Ishikawa (cell line): ENCODE results near the gene S100A5.

Source experiments
- CEBPB ChIP-seq: IDR thresholded peaks from 2 replicates; pipeline ENCODE4 v1.6.1; 2012
- CREB1 ChIP-seq: IDR thresholded peaks from 2 replicates; pipeline ENCODE4 v1.6.1; 2012; ENCODE audit warnings: low read depth
- EGR1 ChIP-seq: IDR thresholded peaks from 2 replicates; pipeline ENCODE4 v1.6.1; 2012
- EP300 ChIP-seq: IDR thresholded peaks from 2 replicates; pipeline ENCODE4 v1.6.1; 2012; ENCODE audit warnings: borderline replicate concordance
- FOXM1 ChIP-seq: IDR thresholded peaks from 2 replicates; pipeline ENCODE4 v1.6.1; 2012; ENCODE audit warnings: low read depth, borderline replicate concordance
- NFIC ChIP-seq: IDR thresholded peaks from 2 replicates; pipeline ENCODE4 v1.6.1; 2012
- RAD21 ChIP-seq: IDR thresholded peaks from 2 replicates; pipeline ENCODE4 v1.6.1; 2012; ENCODE audit warnings: low read depth
- TAF1 ChIP-seq: IDR thresholded peaks from 2 replicates; pipeline ENCODE4 v1.6.1; 2012; ENCODE audit warnings: low read depth, mild to moderate bottlenecking
- TCF12 ChIP-seq: IDR thresholded peaks from 2 replicates; pipeline ENCODE4 v1.6.1; 2012; ENCODE audit warnings: low read depth
- TEAD4 ChIP-seq: IDR thresholded peaks from 2 replicates; pipeline ENCODE4 v1.6.1; 2012
- YY1 ChIP-seq: IDR thresholded peaks from 2 replicates; pipeline ENCODE4 v1.6.1; 2012; ENCODE audit warnings: low read depth
- ZBTB7A ChIP-seq: IDR thresholded peaks from 2 replicates; pipeline ENCODE4 v1.6.1; 2012; ENCODE audit warnings: low read depth
- TF ChIP-seq, protein P1 (sequence below): IDR thresholded peaks from 2 replicates; pipeline ENCODE4 v1.6.1; 2012; ENCODE audit warnings: low read depth, mild to moderate bottlenecking
- TF ChIP-seq, protein P2 (sequence below): IDR thresholded peaks from 2 replicates; pipeline ENCODE4 v1.6.1; 2012
- TF ChIP-seq, protein P3 (sequence below): IDR thresholded peaks from 2 replicates; pipeline ENCODE4 v1.6.1; 2012

The S100A5 gene

DNA sequence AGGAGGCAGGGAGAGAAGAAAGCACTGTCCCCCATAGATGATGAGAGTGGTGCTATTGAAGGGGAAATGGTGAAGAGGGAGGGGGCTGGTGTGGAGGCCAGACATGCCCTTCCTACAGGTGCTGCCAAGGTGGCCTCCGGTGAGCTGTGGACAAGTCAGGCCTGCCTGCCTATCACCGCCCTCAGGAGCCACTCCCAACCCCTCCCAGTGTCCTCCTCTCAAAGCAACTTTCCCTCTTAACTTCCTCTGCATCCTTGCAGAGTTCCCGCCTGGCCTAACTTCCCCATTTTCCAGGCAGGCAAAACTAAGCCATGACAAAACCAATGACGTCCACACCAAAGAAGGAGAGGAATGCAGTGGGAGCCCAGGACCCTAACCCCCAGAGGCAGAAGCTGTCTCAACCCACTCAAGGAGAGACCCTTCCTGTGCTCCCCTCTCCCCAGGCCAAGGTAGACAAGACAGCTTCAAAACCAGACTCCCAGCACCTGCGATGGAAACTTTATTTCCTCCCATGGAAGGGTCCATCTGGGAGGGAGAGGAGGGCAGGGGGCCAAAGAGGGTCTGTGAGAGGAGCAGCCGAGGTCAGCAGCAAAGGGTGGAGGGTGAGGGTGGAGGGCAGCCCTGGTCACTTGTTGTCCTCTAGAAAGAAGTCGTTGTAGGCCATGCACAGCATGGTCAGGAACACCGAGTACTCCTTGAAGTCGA, 3.9 kb downstream of the S100A5 start:
- TF ChIP-seq NFIC (no peak), EGR1 (no peak), RAD21 (no peak), TAF1 (no peak), CEBPB (no peak), CREB1 (no peak), EP300 (no peak)
- TF ChIP-seq, protein P1, sequence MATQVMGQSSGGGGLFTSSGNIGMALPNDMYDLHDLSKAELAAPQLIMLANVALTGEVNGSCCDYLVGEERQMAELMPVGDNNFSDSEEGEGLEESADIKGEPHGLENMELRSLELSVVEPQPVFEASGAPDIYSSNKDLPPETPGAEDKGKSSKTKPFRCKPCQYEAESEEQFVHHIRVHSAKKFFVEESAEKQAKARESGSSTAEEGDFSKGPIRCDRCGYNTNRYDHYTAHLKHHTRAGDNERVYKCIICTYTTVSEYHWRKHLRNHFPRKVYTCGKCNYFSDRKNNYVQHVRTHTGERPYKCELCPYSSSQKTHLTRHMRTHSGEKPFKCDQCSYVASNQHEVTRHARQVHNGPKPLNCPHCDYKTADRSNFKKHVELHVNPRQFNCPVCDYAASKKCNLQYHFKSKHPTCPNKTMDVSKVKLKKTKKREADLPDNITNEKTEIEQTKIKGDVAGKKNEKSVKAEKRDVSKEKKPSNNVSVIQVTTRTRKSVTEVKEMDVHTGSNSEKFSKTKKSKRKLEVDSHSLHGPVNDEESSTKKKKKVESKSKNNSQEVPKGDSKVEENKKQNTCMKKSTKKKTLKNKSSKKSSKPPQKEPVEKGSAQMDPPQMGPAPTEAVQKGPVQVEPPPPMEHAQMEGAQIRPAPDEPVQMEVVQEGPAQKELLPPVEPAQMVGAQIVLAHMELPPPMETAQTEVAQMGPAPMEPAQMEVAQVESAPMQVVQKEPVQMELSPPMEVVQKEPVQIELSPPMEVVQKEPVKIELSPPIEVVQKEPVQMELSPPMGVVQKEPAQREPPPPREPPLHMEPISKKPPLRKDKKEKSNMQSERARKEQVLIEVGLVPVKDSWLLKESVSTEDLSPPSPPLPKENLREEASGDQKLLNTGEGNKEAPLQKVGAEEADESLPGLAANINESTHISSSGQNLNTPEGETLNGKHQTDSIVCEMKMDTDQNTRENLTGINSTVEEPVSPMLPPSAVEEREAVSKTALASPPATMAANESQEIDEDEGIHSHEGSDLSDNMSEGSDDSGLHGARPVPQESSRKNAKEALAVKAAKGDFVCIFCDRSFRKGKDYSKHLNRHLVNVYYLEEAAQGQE = no peak
- TF ChIP-seq, protein P2, sequence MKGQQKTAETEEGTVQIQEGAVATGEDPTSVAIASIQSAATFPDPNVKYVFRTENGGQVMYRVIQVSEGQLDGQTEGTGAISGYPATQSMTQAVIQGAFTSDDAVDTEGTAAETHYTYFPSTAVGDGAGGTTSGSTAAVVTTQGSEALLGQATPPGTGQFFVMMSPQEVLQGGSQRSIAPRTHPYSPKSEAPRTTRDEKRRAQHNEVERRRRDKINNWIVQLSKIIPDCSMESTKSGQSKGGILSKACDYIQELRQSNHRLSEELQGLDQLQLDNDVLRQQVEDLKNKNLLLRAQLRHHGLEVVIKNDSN = no peak

DNA sequence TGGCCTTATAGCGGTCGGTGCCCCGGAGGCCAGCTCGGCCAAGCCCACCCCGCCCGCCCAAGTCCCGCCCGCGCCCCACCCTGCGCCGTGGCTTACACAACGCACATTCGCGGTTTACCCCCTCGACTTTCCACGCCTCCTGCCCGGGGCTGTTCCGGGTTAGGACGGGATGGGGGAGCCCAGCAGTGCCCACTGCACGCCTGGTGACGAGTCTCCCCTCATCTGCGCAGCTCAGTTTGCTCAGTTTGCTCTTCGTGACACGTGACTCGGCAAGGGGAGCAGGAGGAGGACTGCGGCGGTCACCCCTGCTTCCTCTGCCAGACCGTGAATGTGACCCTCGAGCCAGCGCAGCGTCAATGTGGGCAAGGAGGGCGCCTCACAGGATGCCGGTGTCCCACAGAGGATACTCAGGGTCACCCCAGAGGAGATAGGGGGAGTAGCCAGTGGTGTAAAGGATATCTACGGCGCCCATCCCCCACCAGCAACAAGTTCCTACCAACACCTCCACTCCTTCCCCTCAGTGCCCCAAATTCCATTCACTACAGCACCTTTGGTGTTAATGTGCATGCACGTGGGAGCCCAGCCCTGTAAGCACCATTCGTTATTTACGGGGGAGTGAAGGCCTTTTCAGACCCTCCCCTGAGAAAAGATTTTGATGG, 4.6 kb downstream of the S100A5 start:
- no peak for TF ChIP-seq EGR1
- peak; percentile 10; the same call in 1 of the 2 replicates for TF ChIP-seq YY1
- TF ChIP-seq, protein P3, sequence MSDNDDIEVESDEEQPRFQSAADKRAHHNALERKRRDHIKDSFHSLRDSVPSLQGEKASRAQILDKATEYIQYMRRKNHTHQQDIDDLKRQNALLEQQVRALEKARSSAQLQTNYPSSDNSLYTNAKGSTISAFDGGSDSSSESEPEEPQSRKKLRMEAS = peak; percentile 83
- TF ChIP-seq FOXM1 = no peak
- peak; percentile 70; the same call in 1 of the 2 replicates for TF ChIP-seq ZBTB7A
- TF ChIP-seq, protein P2 = peak; percentile 92
- TF ChIP-seq, protein P1 = no peak
- no peak for TF ChIP-seq RAD21
- no peak for TF ChIP-seq TEAD4
- TF ChIP-seq CREB1 = no peak
- TF ChIP-seq TCF12 = no peak; the same call in 1 of the 2 replicates
- peak; percentile 41 for TF ChIP-seq CEBPB
- TF ChIP-seq TAF1 = no peak; the same call in none of the 2 replicates
- no peak for TF ChIP-seq NFIC
- no peak for TF ChIP-seq EP300

DNA sequence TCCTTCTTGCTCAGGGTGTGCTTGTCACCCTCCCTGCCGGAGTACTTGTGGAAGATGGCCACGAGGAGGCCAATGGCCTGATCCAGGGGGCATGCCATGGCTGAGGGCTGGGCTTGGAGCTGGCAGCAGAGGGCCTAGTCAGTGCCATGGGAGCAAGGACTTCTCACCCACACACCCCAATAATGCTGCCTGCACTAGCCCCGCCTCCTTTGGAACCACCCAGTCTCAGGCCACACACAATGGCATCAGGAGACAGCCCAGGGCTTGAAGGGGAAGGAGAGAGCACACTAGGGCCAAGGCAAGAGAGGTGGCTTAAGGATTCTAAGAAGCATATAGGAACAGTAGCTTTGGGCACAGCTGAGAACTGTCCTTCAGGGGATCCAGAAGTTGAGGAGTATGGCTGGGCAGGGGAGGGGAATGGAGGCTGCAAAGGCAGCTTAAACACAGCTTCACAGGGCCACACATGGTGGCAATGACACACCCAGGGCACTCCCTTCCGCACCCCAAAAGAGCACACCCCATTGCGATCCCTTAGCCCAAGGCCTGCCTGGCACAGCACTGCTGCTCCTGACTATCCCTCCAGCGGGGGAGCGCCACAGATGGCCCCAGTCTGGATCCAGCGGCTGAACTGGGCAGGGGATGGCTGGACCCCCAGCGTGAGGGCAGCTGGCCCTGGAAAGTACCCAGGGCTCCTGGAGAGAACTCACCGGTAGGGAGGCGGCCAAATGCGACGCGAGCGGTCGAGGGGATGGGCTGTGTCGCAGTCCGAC, 5.3 kb downstream of the S100A5 start, which contains the start of gene S100A6:
Gene S100A6, minus strand, starts transcription at position 750 of the 770 bp plus-strand sequence. Its CDS starts 652 bp downstream, at position 98.
- TF ChIP-seq CREB1 (no peak), EP300 (no peak), EGR1 (no peak), CEBPB (no peak), YY1 (0 out of 2 replicates have a peak, but pooled peaks have one; percentile 24), RAD21 (no peak), TAF1 (no peak; the same call in 1 of the 2 replicates), ZBTB7A (peak; percentile 68; the same call in 1 of the 2 replicates), TEAD4 (no peak), FOXM1 (no peak), NFIC (no peak), TCF12 (peak; percentile 21; the same call in 1 of the 2 replicates)
- TF ChIP-seq, protein P2 = no peak
- TF ChIP-seq, protein P1 = no peak
- TF ChIP-seq, protein P3 = no peak
